GM12878 (cell line): ENCODE data around the gene FOXJ3. TPM values are rescaled to one million over a fixed set of nuclear protein-coding genes. Genes with fewer than 3 reads are reported as not detected.

ENCODE experiments used
- ATAC-seq: fragments of 200-7000 bp; cut with Tn5 transposase; 3 replicates; pipeline ENCODE4 v1.9.1; 2020; ENCODE audit warnings: mild to moderate bottlenecking, moderate library complexity
- BruUV-seq: library from RNA; stranded (reverse); fragments of 400-500 nt; replicated peaks from 2 replicates; lab custom pipeline; 2021; lab: Mats Ljungman, UMichigan
- CTCF ChIA-PET: fragments of 300-600 bp; sonication (Branson Sonifier 250); formaldehyde crosslinking; extraction: SDS; loops from one replicate; lab custom pipeline; 2021; ENCODE audit warnings: inconsistent platforms; lab: Yijun Ruan, JAX
- POLR2A ChIA-PET: fragments of 350-600 bp; formaldehyde crosslinking; extraction: SDS; loops from one replicate; lab custom pipeline; 2021; ENCODE audit warnings: inconsistent platforms; lab: Charles Lee
- RAD21 ChIA-PET: fragments of 300-600 bp; sonication (Branson Sonifier 250); formaldehyde crosslinking; loops from one replicate; lab custom pipeline; 2023; ENCODE audit warnings: antibody characterized with exemption; ENCODE audit not compliant: unreplicated experiment; lab: Charles Lee
- SMC1A ChIA-PET: fragments of 300-600 bp; sonication (Branson Sonifier 250); formaldehyde crosslinking; loops from one replicate; lab custom pipeline; 2023; ENCODE audit not compliant: unreplicated experiment, uncharacterized antibody; lab: Charles Lee
- DNase-seq: peaks from one replicate; pipeline ENCODE4 v3.0.0-alpha.2; 2011; ENCODE audit warnings: low read depth, low spot score
- FAIRE-seq: peaks from 3 replicates; lab custom pipeline; 2011; peaks lifted over from hg19 to GRCh38; lab: Jason Lieb, UNC
- H2AFZ ChIP-seq: 2 replicates; pipeline ENCODE4 v1.6.0; 2011; ENCODE audit warnings: low read depth, low read length, control low read depth; ENCODE audit not compliant: control insufficient read depth
- H3K27ac ChIP-seq: 2 replicates; pipeline ENCODE4 v1.5.1; 2011; ENCODE audit warnings: control low read depth; ENCODE audit not compliant: control insufficient read depth, insufficient read depth
- H3K27me3 ChIP-seq, 2 experiments: replicated peaks in 1 of 2; 2 replicates each; pipeline versions ENCODE4 v1.6.0 to v1.6.1; 2011; ENCODE audit warnings: low read length in 1 of 2; ENCODE audit not compliant: control insufficient read depth in 2 of 2, insufficient read depth in 2 of 2
- H3K36me3 ChIP-seq, 2 experiments: 2 replicates each; pipeline ENCODE4 v1.5.1; 2011; ENCODE audit warnings: low read length in 1 of 2; ENCODE audit not compliant: control insufficient read depth in 2 of 2, insufficient read depth in 2 of 2
- H3K4me1 ChIP-seq: 2 replicates; pipeline ENCODE4 v1.6.1; 2011; ENCODE audit warnings: mild to moderate bottlenecking, low read length, moderate library complexity, mixed read lengths; ENCODE audit not compliant: control insufficient read depth, insufficient read depth
- H3K4me2 ChIP-seq: 2 replicates; pipeline ENCODE4 v1.6.0; 2011; ENCODE audit warnings: control low read depth; ENCODE audit not compliant: control insufficient read depth, insufficient read depth
- H3K4me3 ChIP-seq: fragments of 200-600 bp; sonication (generic); 2 replicates; pipeline ENCODE4 v1.5.1; 2016
- H3K79me2 ChIP-seq: 2 replicates; pipeline ENCODE4 v1.6.0; 2011; ENCODE audit warnings: low read length; ENCODE audit not compliant: control insufficient read depth, insufficient read depth
- H3K9ac ChIP-seq: 2 replicates; pipeline ENCODE4 v1.8.0; 2011; ENCODE audit warnings: low read length, control low read depth, mixed read lengths; ENCODE audit not compliant: control insufficient read depth, insufficient read depth
- H3K9me3 ChIP-seq: replicated peaks from 3 replicates; pipeline ENCODE4 v1.5.1; 2011; ENCODE audit warnings: mild to moderate bottlenecking, low read length; ENCODE audit not compliant: control insufficient read depth, insufficient read depth
- H4K20me1 ChIP-seq: 2 replicates; pipeline ENCODE4 v1.6.0; 2011; ENCODE audit not compliant: control insufficient read depth, insufficient read depth
- BCLAF1 ChIP-seq: fragments of 450-650 bp; IDR thresholded peaks from 2 replicates; pipeline ENCODE4 v1.6.1; 2017; ENCODE audit warnings: antibody characterized with exemption, mild to moderate bottlenecking, moderate library complexity
- ESRRA ChIP-seq: IDR thresholded peaks from 2 replicates; pipeline ENCODE4 v1.6.1; 2012; ENCODE audit warnings: mild to moderate bottlenecking, low read length, improper control_type of control experiment
- JUNB ChIP-seq: IDR thresholded peaks from 2 replicates; pipeline ENCODE4 v1.6.1; 2016; ENCODE audit warnings: antibody characterized with exemption, mild to moderate bottlenecking
- SIX5 ChIP-seq: IDR thresholded peaks from 2 replicates; pipeline ENCODE4 v1.6.1; 2011; ENCODE audit warnings: mild to moderate bottlenecking, low read depth, low read length, moderate library complexity; ENCODE audit not compliant: severe bottlenecking
- YY1 ChIP-seq: IDR thresholded peaks from 2 replicates; pipeline ENCODE4 v1.6.1; 2011; ENCODE audit warnings: low read depth, mild to moderate bottlenecking, low read length
- WGBS: methylation state at CpG from one replicate; pipeline ENCODE4 v1.1.6; 2016; ENCODE audit warnings: low lambda C conversion rate; ENCODE audit not compliant: insufficient replicate concordance, insufficient coverage; ENCODE audit errors: missing lambda C conversion rate; 5-methylcytosine and 5-hydroxymethylcytosine counted together
- in situ Hi-C: fragments of 300-500 bp; cut with MboI; formaldehyde crosslinking; loops from 9 replicates; pipeline ENCODE4 v1.14.3; 2018; ENCODE audit warnings: mixed read lengths
- intact Hi-C: fragments of 100-400 bp; cut with micrococcal nuclease; formaldehyde crosslinking; loops from one replicate; pipeline ENCODE4 v1.14.2; 2022; ENCODE audit not compliant: unreplicated experiment
- polyA plus RNA-seq, 11 experiments: library from polyadenylated mRNA; depleted of rRNA in 4 of 11; unstranded in 6 of 11; stranded (reverse) in 5 of 11; fragments of >200 nt; fragmentation: Nextera tagmentation in 4 of 11; fragmentation: Illumina TruSeq in 1 of 11; extraction: Ambion mirVana in 4 of 11; extraction: Trizol in 1 of 11; gene quantifications; 1 replicate in 1 of 11; 2 replicates in 10 of 11; pipeline versions ENCODE4 v1.2.1 to v1.2.3, GENCODE V29; 2011 to 2016; ENCODE audit warnings: inconsistent platforms in 2 of 11, missing spikeins in 2 of 11, low read depth in 1 of 11
- total RNA-seq, 4 experiments: library from RNA; depleted of rRNA in 3 of 4; stranded (reverse); fragments of >200 nt in 3 of 4; fragmentation: Illumina TruSeq in 1 of 4; extraction: Trizol in 1 of 4; gene quantifications; 2 replicates each; pipeline versions ENCODE4 v1.2.1 to v1.2.3, GENCODE V29; 2013 to 2021
- TF ChIP-seq, protein P1 (sequence below): fragments of 450-650 bp; IDR thresholded peaks from 2 replicates; pipeline ENCODE4 v1.6.1; 2018; ENCODE audit warnings: borderline replicate concordance, mild to moderate bottlenecking; ENCODE audit not compliant: partially characterized antibody

Gene FOXJ3
- total and polyA plus RNA-seq, 10 of the 15 experiments (the other 5 are each of a cell fraction or from before 2014, with no cell fraction given) = 9.5 to 54.2 (median 24.7) TPM

DNA sequence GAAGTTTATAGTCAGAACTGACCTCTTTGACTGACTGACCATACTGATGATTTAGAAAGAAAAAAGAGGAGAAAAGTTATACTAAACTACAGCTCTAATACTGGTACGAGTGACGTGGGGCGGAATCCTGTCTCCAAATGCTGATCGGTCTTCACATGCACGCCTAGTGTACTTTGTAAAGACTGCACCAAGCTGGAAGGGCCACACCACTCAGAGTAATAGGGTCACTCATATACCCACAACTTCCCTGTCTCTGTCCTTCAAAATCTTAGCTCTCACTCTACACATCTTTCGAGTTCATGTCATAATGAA lies 151.1 kb downstream of the FOXJ3 start:
- DNase-seq (no peak), ATAC-seq (no peak), FAIRE-seq (no peak)
- Histone ChIP-seq H3K27me3 (no peaks in the 10 kb centered on the region), H3K9me3 (no peaks in the 10 kb centered on the region), H3K79me2 (no peaks in the 10 kb centered on the region), H3K4me1 (no peaks in the 10 kb centered on the region), H3K4me3 (no peak overlapping the region), H2AFZ (no peak overlapping the region), H3K27ac (no peak overlapping the region), H3K9ac (no peak overlapping the region), H4K20me1 (no peaks in the 10 kb centered on the region), H3K36me3 (peaks cover 0 to 20% of the 10 kb centered on the region in 2 experiments), H3K4me2 (no peak overlapping the region)
- POLR2A ChIA-PET = no interaction called here
- in situ Hi-C loops = no loop called here
- no TSS peak for BruUV-seq
- TF ChIP-seq YY1 = no peak
- RAD21 ChIA-PET = no interaction called here
- WGBS = 99% methylated on average over 6 of the region's 6 CpGs
- SMC1A ChIA-PET = interaction anchor here (1.9 kb wide), 1 partner anchor 10 kb away, joined by 6 read pairs; no protein-coding TSS in a partner anchor
- CTCF ChIA-PET = interaction anchor here (4.9 kb wide), 1 partner anchor 9 kb away, joined by 32 read pairs; no protein-coding TSS in a partner anchor
- intact Hi-C loops = no loop called here

GRCh38 chr1:42183210-42183956 lies 151.7 kb downstream of the FOXJ3 start:
- Histone ChIP-seq H3K27me3 (no peaks in the 10 kb centered on the region), H3K9ac (no peak overlapping the region), H3K9me3 (no peaks in the 10 kb centered on the region), H4K20me1 (no peaks in the 10 kb centered on the region), H3K79me2 (no peaks in the 10 kb centered on the region), H2AFZ (no peak overlapping the region), H3K4me1 (no peaks in the 10 kb centered on the region), H3K27ac (no peak overlapping the region), H3K36me3 (peaks cover 0 to 21% of the 10 kb centered on the region in 2 experiments), H3K4me2 (no peak overlapping the region), H3K4me3 (no peak overlapping the region)
- no peak for DNase-seq
- FAIRE-seq = no peak
- ChIA-PET POLR2A (interaction anchor here (0.8 kb wide), 1 partner anchor 403 kb away, joined by 3 read pairs; no protein-coding TSS in a partner anchor), SMC1A (interaction anchor here (1.9 kb wide), 1 partner anchor 10 kb away, joined by 6 read pairs; no protein-coding TSS in a partner anchor), RAD21 (no interaction called here), CTCF (interaction anchor here (4.9 kb wide), 1 partner anchor 9 kb away, joined by 32 read pairs; no protein-coding TSS in a partner anchor)
- ATAC-seq = no peak
- intact Hi-C loops = no loop called here
- WGBS = 98% methylated on average over 3 of the region's 7 CpGs
- no TSS peak for BruUV-seq
- TF ChIP-seq, protein P1, sequence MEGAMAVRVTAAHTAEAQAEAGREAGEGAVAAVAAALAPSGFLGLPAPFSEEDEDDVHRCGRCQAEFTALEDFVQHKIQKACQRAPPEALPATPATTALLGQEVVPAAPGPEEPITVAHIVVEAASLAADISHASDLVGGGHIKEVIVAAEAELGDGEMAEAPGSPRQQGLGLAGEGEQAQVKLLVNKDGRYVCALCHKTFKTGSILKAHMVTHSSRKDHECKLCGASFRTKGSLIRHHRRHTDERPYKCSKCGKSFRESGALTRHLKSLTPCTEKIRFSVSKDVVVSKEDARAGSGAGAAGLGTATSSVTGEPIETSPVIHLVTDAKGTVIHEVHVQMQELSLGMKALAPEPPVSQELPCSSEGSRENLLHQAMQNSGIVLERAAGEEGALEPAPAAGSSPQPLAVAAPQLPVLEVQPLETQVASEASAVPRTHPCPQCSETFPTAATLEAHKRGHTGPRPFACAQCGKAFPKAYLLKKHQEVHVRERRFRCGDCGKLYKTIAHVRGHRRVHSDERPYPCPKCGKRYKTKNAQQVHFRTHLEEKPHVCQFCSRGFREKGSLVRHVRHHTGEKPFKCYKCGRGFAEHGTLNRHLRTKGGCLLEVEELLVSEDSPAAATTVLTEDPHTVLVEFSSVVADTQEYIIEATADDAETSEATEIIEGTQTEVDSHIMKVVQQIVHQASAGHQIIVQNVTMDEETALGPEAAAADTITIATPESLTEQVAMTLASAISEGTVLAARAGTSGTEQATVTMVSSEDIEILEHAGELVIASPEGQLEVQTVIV = no peak
- TF ChIP-seq BCLAF1 = no peak
- TF ChIP-seq JUNB = no peak
- TF ChIP-seq ESRRA = no peak
- no peak for TF ChIP-seq SIX5
- in situ Hi-C loops = no loop called here
